AG09319 (cell line): ENCODE measurements around the gene LSM14B.

Experiments
- DNase-seq: peaks from one replicate; pipeline ENCODE4 v3.0.0-alpha.2; 2010; ENCODE audit warnings: low read depth; ENCODE audit errors: extremely low read depth
- TF ChIP-seq, protein P1 (sequence below): IDR thresholded peaks from 2 replicates; pipeline ENCODE4 v1.5.1; 2011; ENCODE audit warnings: low read depth, mild to moderate bottlenecking, inconsistent platforms, low read length, moderate library complexity

The LSM14B gene

DNA sequence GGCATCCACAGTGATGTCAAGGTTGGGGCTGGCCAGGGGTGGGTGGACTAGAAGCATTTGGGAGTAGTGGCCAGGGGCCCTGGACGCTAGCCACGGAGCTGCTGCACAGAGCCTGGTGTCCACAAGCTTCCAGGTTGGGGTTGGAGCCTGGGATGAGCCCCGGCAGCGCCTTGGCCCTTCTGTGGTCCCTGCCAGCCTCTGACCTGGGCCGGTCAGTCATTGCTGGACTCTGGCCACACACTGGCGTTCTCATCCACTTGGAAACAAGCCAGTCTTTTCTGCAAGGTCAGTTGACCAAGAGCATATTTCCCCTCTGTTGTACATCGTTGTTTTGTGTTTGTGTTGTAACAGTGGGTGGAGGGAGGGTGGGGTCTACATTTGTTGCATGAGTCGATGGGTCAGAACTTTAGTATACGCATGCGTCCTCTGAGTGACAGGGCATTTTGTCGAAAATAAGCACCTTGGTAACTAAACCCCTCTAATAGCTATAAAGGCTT is 12.5 kb downstream of the LSM14B start:
- DNase-seq, result no peak
- TF ChIP-seq, protein P1, sequence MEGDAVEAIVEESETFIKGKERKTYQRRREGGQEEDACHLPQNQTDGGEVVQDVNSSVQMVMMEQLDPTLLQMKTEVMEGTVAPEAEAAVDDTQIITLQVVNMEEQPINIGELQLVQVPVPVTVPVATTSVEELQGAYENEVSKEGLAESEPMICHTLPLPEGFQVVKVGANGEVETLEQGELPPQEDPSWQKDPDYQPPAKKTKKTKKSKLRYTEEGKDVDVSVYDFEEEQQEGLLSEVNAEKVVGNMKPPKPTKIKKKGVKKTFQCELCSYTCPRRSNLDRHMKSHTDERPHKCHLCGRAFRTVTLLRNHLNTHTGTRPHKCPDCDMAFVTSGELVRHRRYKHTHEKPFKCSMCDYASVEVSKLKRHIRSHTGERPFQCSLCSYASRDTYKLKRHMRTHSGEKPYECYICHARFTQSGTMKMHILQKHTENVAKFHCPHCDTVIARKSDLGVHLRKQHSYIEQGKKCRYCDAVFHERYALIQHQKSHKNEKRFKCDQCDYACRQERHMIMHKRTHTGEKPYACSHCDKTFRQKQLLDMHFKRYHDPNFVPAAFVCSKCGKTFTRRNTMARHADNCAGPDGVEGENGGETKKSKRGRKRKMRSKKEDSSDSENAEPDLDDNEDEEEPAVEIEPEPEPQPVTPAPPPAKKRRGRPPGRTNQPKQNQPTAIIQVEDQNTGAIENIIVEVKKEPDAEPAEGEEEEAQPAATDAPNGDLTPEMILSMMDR, result no peak

GRCh38 chr20:62135573-62136266 is 13.4 kb downstream of the LSM14B start:
- TF ChIP-seq, protein P1, result no peak
- DNase-seq, result no peak

GRCh38 chr20:62136283-62137091 is 14.2 kb downstream of the LSM14B start:
- no peak for DNase-seq
- TF ChIP-seq, protein P1, result peak; percentile 89

- TF ChIP-seq, protein P1, result no peak
- no peak for DNase-seq
Observed at GRCh38 chr20:62137092-62137384, 14.8 kb downstream of the LSM14B start.

DNA sequence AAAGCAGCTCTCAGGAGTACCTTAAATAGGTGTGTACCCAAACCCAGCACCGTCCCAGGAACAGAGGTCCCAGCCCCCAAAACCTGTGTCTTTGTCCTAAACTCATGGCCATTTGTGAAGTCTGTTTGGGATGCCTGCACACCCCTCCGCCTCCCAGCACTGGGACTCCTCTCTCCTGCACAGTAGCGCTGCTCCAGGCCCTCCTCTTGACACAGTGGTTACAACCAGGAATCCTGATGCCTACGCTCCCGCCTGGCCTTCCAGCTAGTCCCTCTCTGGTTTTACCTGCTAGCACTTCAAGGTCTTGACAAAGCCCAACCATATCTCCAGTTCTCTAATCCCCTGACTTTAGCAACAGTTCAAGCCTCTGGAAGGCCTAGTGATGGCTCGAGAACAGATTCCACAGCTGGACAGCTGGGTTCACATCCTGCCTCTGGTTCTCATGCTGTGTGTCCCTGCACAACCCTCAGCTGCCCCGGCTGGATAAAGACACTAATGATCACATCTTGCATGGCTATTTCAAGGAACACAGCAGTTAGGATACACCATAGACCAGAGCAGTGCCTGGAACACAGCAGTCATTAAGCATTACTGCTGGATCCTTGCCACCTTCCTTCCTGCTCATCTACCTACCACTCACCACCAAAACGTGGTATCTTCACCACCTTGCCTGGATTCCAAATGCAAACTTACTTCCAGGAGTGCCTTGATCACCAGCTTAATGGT is 15.4 kb downstream of the LSM14B start:
- DNase-seq, result no peak
- TF ChIP-seq, protein P1, result no peak

GRCh38 chr20:62138204-62138543 is 15.9 kb downstream of the LSM14B start:
- no peak for DNase-seq
- TF ChIP-seq, protein P1, result no peak

GRCh38 chr20:62138912-62139311 is 16.6 kb downstream of the LSM14B start:
- TF ChIP-seq, protein P1, result no peak
- no peak for DNase-seq
